ENCODE measurements around the gene PNPLA6.
A peak's percentile ranks its signal among the peaks of the same experiment; 100 is the strongest.

PNPLA6 gene

GRCh38 chr19:7550987-7551761, 15.7 kb downstream of the PNPLA6 start:
- no peak for TF ChIP-seq CTCF (IDR thresholded peaks at IDR 0.05)
- Mint-ChIP-seq H3K36me3 (ENCODE audit: low read depth) (peaks cover 21% of the 10 kb centered on the region), H3K4me1 (peaks cover 6% of the 10 kb centered on the region), H3K27me3 (ENCODE audit: low read depth, poor library complexity) (no peaks in the 10 kb centered on the region), H3K27ac (no peak overlapping the region), H3K9me3 (no peaks in the 10 kb centered on the region), H3K4me3 (peak overlapping the region; percentile 77)
- peak; percentile 83 for DNase-seq

GRCh38 chr19:7552781-7553180, 17.3 kb downstream of the PNPLA6 start:
- Mint-ChIP-seq H3K9me3 (no peaks in the 10 kb centered on the region), H3K4me3 (no peak overlapping the region), H3K36me3 (ENCODE audit: low read depth) (peaks cover 27% of the 10 kb centered on the region), H3K4me1 (peaks cover 6% of the 10 kb centered on the region), H3K27ac (peak overlapping the region; percentile 77), H3K27me3 (ENCODE audit: low read depth, poor library complexity) (no peaks in the 10 kb centered on the region)
- TF ChIP-seq CTCF (IDR thresholded peaks at IDR 0.05), result no peak
- DNase-seq, result no peak

- Mint-ChIP-seq H3K27ac (no peak overlapping the region), H3K27me3 (ENCODE audit: low read depth, poor library complexity) (no peaks in the 10 kb centered on the region), H3K36me3 (ENCODE audit: low read depth) (peaks cover 42% of the 10 kb centered on the region), H3K9me3 (no peaks in the 10 kb centered on the region), H3K4me1 (peaks cover 6% of the 10 kb centered on the region), H3K4me3 (no peak overlapping the region)
- DNase-seq, result no peak
- no peak for TF ChIP-seq CTCF (IDR thresholded peaks at IDR 0.05)
Measured at GRCh38 chr19:7554565-7554964, 19.0 kb downstream of the PNPLA6 start.

- no peaks in the 10 kb centered on the region for H3K9me3 Mint-ChIP-seq
- H3K4me3 Mint-ChIP-seq, result no peak overlapping the region
- H3K36me3 Mint-ChIP-seq (ENCODE audit: low read depth), result peaks cover 41% of the 10 kb centered on the region
- H3K27ac Mint-ChIP-seq, result no peak overlapping the region
- H3K4me1 Mint-ChIP-seq, result peaks cover 6% of the 10 kb centered on the region
- DNase-seq, result peak; percentile 56
- no peak for TF ChIP-seq CTCF (IDR thresholded peaks at IDR 0.05)
- no peaks in the 10 kb centered on the region for H3K27me3 Mint-ChIP-seq (ENCODE audit: low read depth, poor library complexity)
Measured at GRCh38 chr19:7554990-7555864, 19.7 kb downstream of the PNPLA6 start.

GRCh38 chr19:7556696-7557315, 21.3 kb downstream of the PNPLA6 start:
- Mint-ChIP-seq H3K4me3 (no peak overlapping the region), H3K4me1 (no peaks in the 10 kb centered on the region), H3K9me3 (no peaks in the 10 kb centered on the region), H3K36me3 (ENCODE audit: low read depth) (peaks cover 39% of the 10 kb centered on the region), H3K27me3 (ENCODE audit: low read depth, poor library complexity) (no peaks in the 10 kb centered on the region), H3K27ac (no peak overlapping the region)
- TF ChIP-seq CTCF (IDR thresholded peaks at IDR 0.05), result no peak
- DNase-seq, result no peak

All from nephron progenitor cell (in vitro differentiated cells).